Activated CD8-positive, alpha-beta memory T cell treated with anti-CD3 and anti-CD28 coated beads, Interleukin-2, amount 10 ng/mL, durations not matched to agents 7 days and 5 days (primary cell): Measurements from ENCODE around the gene GRXCR1. TPM values are rescaled to one million over a fixed set of nuclear protein-coding genes. Genes with fewer than 3 reads are reported as not detected.

ENCODE experiments used
- ATAC-seq: fragments of 150-1000 bp; cut with Tn5 transposase; one replicate; pipeline ENCODE4 v1.10.0; 2021; ENCODE audit warnings: moderate library complexity
- CTCF ChIA-PET: fragments of 350-600 bp; sonication (Branson Sonifier 250); formaldehyde crosslinking; loops from one replicate; lab custom pipeline; 2021; ENCODE audit warnings: antibody characterized with exemption; lab: Charles Lee
- DNase-seq: peaks from one replicate; pipeline ENCODE4 v3.0.0-alpha.2; 2020
- H3K27ac Mint-ChIP-seq: one replicate; pipeline ENCODE4 v1.8.0; 2021; ENCODE audit warnings: mild to moderate bottlenecking, mixed read lengths
- H3K27me3 Mint-ChIP-seq: one replicate; pipeline ENCODE4 v1.8.0; 2021; ENCODE audit warnings: mixed read lengths
- H3K36me3 Mint-ChIP-seq: one replicate; pipeline ENCODE4 v1.8.0; 2021; ENCODE audit warnings: mild to moderate bottlenecking, mixed read lengths
- H3K4me1 Mint-ChIP-seq: one replicate; pipeline ENCODE4 v1.8.0; 2021; ENCODE audit warnings: mixed read lengths
- H3K4me3 Mint-ChIP-seq: one replicate; pipeline ENCODE4 v1.8.0; 2021; ENCODE audit warnings: mild to moderate bottlenecking, moderate library complexity, mixed read lengths
- H3K9me3 Mint-ChIP-seq: one replicate; pipeline ENCODE4 v1.8.0; 2022; ENCODE audit warnings: low read depth, mixed read lengths
- total RNA-seq, 2 experiments: library from RNA; stranded (reverse); gene quantifications; one replicate each; pipeline ENCODE4 v1.2.3, GENCODE V29; 2021

The GRXCR1 gene
- total RNA-seq = not detected

DNA sequence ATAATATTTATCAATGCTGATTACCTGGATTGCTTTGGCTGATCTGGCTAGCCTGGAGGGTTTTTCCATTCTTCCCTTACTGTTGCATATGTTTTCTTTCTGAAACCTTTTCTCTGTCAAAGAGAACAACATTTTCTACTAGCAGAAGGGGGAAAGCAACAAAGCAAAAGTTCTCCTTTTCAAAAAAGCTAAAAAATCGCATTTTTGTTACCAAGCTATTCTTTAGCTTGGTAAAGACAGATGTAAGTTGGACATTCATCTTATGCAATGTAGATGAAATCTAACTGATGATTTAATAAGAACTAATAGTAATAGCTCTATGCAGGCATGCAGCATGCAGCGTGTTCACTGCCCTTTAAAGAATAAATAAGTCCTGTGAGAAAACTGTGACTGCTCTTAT lies at the start of gene GRXCR1:
Gene GRXCR1, plus strand, starts transcription at position 301 of the 400 bp plus-strand sequence. CDS start 554 bp downstream, outside the sequence.
- no peaks in the 10 kb centered on the region for H3K9me3 Mint-ChIP-seq
- no peaks in the 10 kb centered on the region for H3K4me1 Mint-ChIP-seq
- CTCF ChIA-PET = no interaction called here
- peaks cover 3% of the 10 kb centered on the region for H3K27me3 Mint-ChIP-seq
- DNase-seq = no peak
- no peak within 1 kb of the TSS for H3K4me3 Mint-ChIP-seq
- no peak within 1 kb of the TSS for H3K27ac Mint-ChIP-seq
- H3K36me3 Mint-ChIP-seq = no peaks in the 10 kb centered on the region
- no peak for ATAC-seq

DNA sequence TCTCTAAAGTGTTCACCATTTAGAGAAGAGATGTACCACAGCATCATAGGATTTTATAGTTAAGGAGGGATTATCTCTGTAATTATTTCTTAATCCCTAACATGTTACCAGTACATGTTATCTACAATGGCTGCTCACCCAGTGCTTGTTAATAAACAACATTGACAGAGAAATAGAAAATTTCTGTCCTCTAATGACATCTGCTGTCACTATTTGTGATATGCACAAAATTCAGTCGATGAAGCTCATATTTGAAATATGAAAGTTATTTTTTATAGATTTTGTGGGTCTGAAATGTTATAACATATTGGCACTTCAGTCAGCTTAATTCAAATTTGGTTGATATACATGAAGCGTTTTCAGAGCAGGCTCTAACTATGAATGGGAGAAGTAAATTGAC lies 48.8 kb upstream of the GRXCR1 start:
- H3K9me3 Mint-ChIP-seq = no peaks in the 10 kb centered on the region
- CTCF ChIA-PET = interaction anchor here (1.2 kb wide), 1 partner anchor 275 kb away, joined by 4 read pairs; no protein-coding TSS in a partner anchor
- H3K4me1 Mint-ChIP-seq = no peaks in the 10 kb centered on the region
- DNase-seq = no peak
- peaks cover 2% of the 10 kb centered on the region for H3K27me3 Mint-ChIP-seq
- no peaks in the 10 kb centered on the region for H3K36me3 Mint-ChIP-seq
- ATAC-seq = no peak
- H3K27ac Mint-ChIP-seq = no peak overlapping the region
- no peak overlapping the region for H3K4me3 Mint-ChIP-seq

DNA sequence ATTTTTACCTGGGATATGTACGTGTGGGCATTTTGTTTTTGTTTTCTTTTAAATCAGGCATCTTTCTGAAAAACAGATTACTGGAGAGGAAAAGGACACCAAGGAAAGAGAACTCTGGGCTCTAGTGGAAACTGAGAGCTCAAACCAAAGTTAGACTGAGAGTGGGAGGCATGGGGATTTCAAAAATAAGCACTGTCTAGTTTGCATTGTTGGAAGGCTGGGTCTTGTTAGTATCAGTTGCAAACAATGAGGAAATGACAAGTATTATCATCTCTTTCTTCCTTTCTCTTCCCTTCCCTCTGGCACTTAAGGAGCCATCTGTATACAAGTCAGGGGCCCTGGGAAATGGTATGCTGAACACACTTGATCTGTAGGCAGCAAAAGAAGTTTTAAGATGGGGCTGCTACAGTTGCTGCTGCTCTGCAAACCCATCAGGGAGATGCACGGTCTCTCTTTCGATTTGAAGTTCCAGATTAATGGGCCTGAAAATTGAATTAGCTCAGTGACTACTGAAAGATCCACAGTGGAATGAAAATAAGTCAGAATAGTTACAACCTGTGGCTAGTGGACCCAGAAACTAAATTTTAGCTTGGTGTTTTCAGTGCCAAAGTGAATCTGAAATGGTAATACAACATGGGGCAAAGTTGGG lies 48.0 kb upstream of the GRXCR1 start:
- peaks cover 2% of the 10 kb centered on the region for H3K27me3 Mint-ChIP-seq
- CTCF ChIA-PET = no interaction called here

DNA sequence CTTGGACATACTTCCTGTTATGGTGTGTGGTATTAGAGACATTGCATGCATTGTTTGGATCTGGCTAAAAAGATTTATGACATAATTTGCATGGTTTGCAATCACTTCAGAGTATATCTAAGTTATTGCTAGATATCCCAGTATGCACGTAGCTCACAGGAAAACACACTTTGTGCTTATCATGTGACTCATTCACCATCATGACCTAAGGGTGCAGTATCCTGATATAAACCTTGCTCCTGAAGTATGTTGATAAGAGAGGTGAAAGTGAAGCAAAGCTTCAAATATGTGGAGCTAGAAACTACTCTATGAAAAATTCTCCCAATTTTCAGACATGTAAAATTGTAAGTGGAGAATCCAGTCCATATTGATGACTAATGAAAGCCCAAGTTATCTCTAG lies 46.9 kb upstream of the GRXCR1 start:
- Mint-ChIP-seq H3K9me3 (peaks cover 3% of the 10 kb centered on the region), H3K27ac (no peak overlapping the region), H3K4me3 (no peak overlapping the region), H3K36me3 (peaks cover 2% of the 10 kb centered on the region), H3K4me1 (no peaks in the 10 kb centered on the region), H3K27me3 (peaks cover 11% of the 10 kb centered on the region)
- ATAC-seq = no peak
- no peak for DNase-seq
- CTCF ChIA-PET = interaction anchor here (0.7 kb wide), 1 partner anchor 11 kb away, joined by 3 read pairs; no protein-coding TSS in a partner anchor

More for the DNA sequence above, 48.0 kb upstream of the GRXCR1 start:
- Mint-ChIP-seq H3K9me3 (no peaks in the 10 kb centered on the region), H3K27ac (no peak overlapping the region), H3K4me3 (no peak overlapping the region), H3K36me3 (no peaks in the 10 kb centered on the region), H3K4me1 (no peaks in the 10 kb centered on the region)
- ATAC-seq (no peak), DNase-seq (no peak)

DNA sequence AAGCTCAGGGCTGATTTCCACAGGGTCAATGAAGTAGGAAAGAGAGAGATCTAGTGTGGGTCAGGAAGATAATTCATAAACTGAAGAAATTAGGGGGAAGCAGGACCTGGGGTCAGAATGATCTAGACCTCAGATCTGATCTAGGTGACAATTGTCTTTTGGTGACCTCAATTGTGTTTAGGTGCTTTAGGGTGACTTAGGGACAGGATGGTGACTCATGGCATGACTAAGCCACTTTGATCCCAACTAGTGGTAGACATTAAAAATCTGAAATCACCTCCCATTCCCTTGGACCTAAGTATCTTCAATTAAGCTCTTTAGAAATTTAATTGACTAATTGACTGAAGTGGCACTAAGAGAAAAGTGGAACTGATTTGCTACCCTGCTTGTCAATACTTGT lies 36.7 kb upstream of the GRXCR1 start:
- peaks cover 24% of the 10 kb centered on the region for H3K27me3 Mint-ChIP-seq
- no peaks in the 10 kb centered on the region for H3K36me3 Mint-ChIP-seq
- no peak for DNase-seq
- CTCF ChIA-PET = interaction anchor here (0.7 to 1.9 kb wide), 3 partner anchors 9 to 287 kb away, joined by 3 to 6 read pairs (median 3); no protein-coding TSS in a partner anchor
- no peak overlapping the region for H3K4me3 Mint-ChIP-seq
- peaks cover 7% of the 10 kb centered on the region for H3K9me3 Mint-ChIP-seq
- no peak overlapping the region for H3K27ac Mint-ChIP-seq
- ATAC-seq = no peak
- H3K4me1 Mint-ChIP-seq = peaks cover 3% of the 10 kb centered on the region

DNA sequence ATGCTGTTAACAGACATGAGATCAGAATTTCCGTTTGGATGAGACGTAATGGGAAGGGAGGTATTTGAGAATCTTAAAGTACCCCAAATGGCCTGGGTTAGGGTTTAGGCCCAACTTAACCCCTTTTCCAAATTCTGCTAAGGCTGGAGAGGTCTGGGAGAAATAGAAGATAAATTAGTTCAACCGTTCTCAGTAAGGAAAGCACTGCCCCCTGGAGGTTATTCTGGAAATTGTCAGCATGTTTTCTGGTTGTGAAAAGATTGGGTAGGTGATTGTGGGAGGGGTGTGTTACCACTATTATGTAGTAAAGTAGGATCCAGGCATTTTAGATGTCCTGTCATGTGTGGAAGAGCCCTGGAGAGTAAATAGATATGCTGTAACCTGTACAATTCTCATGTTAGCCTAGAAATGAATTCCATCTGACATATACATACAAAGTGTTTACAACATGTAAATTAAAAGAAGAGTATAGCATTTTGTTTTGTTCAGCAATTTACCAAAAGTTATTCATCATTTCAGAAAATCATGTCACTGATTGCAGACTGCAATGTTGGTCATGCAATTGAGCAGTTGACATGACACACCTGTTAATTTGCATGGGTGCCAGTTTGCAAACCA lies 26.8 kb upstream of the GRXCR1 start:
- H3K27me3 Mint-ChIP-seq = peaks cover 20% of the 10 kb centered on the region
- no peak overlapping the region for H3K4me3 Mint-ChIP-seq
- no peaks in the 10 kb centered on the region for H3K9me3 Mint-ChIP-seq
- ATAC-seq (peak; percentile 51), DNase-seq (peak; percentile 57)
- H3K27ac Mint-ChIP-seq = no peak overlapping the region
- no peaks in the 10 kb centered on the region for H3K36me3 Mint-ChIP-seq
- CTCF ChIA-PET = interaction anchor here (1.0 to 4.2 kb wide), 4 partner anchors 297 to 495 kb away, joined by 3 to 21 read pairs (median 8); no protein-coding TSS in a partner anchor
- no peaks in the 10 kb centered on the region for H3K4me1 Mint-ChIP-seq

DNA sequence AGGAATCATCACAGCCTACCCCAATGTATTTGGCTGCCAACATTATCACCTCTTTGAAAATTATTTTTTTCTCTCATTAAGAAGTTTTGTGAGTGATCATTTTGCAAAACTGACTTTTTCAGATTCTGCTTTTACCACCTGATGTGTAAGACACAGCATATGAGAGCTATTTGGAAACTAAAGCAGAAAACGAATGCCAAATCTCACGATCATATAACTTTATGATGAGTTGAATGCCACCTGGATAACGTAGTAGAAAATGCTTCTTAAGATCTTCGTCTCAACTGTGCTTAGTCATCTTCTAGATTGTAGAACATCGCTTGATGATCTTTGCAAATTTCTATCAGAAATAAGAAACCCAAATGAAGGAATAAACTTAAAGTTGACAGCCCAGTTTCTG lies 21.3 kb upstream of the GRXCR1 start:
- H3K36me3 Mint-ChIP-seq = no peaks in the 10 kb centered on the region
- ATAC-seq = no peak

DNA sequence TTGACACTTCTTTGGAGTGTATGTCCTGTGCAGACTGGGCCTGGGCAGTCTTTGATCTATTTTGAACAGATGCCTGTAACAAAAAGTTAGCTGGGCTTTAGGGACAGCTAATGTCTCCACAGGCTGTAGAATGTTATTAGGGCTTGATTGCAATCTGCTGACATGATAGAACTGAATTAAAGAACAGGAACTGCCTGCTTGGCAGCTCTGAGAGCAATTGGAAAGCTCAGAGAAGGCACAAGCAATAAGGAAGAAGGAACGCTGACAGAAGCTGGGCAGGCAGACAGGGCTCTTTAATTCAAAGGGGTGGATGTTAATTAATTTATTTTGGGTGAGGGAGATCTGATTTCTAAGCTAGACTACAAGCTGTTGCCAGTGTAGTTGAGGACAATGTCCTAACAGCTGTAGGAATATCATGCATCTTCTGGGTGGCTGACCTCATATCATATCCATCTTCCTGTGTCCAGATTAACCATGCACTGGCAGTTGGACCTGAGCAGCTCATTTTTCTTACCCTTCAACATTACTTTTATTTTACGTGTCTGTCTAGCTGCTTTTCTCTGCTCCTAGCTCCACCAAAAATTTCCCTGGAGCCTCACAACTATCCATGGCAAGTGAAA lies 20.7 kb upstream of the GRXCR1 start:
- H3K9me3 Mint-ChIP-seq = no peaks in the 10 kb centered on the region
- no peak for ATAC-seq
- H3K27me3 Mint-ChIP-seq = peaks cover 40% of the 10 kb centered on the region
- CTCF ChIA-PET = no interaction called here
- DNase-seq = no peak
- no peaks in the 10 kb centered on the region for H3K4me1 Mint-ChIP-seq
- no peak overlapping the region for H3K27ac Mint-ChIP-seq
- no peak overlapping the region for H3K4me3 Mint-ChIP-seq
- H3K36me3 Mint-ChIP-seq = no peaks in the 10 kb centered on the region

More for the DNA sequence above, 21.3 kb upstream of the GRXCR1 start:
- Mint-ChIP-seq H3K4me1 (no peaks in the 10 kb centered on the region), H3K9me3 (no peaks in the 10 kb centered on the region), H3K4me3 (no peak overlapping the region), H3K27ac (no peak overlapping the region), H3K27me3 (peaks cover 39% of the 10 kb centered on the region)
- DNase-seq = no peak
- CTCF ChIA-PET = no interaction called here

DNA sequence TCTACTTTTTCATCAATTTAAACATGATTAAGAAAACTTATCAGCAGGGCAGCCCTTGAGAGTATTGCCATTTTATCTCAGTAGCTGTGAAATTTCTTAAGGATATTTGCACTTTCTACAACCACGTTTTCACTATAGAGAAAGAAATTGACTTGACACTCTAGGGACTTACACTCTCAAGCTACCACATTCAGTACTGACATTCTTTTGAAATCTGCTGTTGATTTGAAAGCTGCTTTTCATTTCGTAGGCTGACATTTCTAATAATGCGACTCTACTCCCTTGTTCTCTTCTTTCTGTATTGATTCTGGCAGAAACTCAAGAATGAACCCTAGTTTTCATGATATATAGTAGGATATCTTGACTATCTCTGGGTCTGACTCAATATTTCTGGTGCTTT lies 13.7 kb upstream of the GRXCR1 start:
- Mint-ChIP-seq H3K4me3 (no peak overlapping the region), H3K27me3 (peaks cover 41% of the 10 kb centered on the region), H3K9me3 (no peaks in the 10 kb centered on the region), H3K36me3 (no peaks in the 10 kb centered on the region), H3K27ac (no peak overlapping the region), H3K4me1 (no peaks in the 10 kb centered on the region)
- CTCF ChIA-PET = no interaction called here
- ATAC-seq (no peak), DNase-seq (no peak)

DNA sequence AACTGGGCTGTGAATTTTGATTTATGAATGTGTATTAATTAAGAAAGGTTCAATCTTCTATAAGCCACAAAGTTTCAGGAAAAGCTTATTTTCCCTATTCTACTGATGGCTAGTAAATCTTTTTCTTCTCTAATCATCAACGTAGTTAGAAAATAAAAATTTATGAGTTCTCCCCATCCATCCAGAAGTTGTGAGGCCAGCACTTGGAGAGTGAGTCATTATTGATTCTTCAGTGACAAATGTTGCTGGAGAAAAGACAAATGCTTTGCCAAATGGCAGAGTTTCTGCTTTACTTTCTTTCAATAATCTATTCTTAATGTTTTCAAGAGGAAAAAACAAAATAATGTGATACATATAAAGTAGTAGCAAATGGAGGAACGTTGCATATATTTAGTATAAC lies 11.3 kb upstream of the GRXCR1 start:
- Mint-ChIP-seq H3K4me3 (no peak overlapping the region), H3K4me1 (no peaks in the 10 kb centered on the region), H3K9me3 (no peaks in the 10 kb centered on the region), H3K36me3 (no peaks in the 10 kb centered on the region), H3K27me3 (peaks cover 35% of the 10 kb centered on the region), H3K27ac (no peak overlapping the region)
- no peak for ATAC-seq
- CTCF ChIA-PET = no interaction called here
- DNase-seq = no peak

DNA sequence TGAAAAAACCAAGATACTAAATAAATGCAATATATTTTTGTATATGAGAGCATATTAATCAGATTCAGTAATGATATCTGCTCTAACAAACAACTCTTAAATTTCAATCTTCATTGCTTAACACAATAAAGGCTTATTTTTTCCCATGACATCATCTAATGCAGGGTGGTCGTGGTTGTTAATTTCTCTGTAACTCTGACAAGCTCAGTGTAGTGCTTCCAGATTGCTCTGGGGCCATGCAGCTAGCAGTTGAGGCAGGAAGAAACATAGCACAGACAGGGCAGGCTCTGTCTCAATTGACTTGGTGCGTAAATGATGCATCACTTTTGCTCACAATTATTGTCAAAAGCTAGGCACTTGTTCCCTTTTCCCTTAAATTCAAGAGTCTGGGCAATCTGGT lies 869 bp upstream of the GRXCR1 start:
- Mint-ChIP-seq H3K27me3 (peaks cover 3% of the 10 kb centered on the region), H3K27ac (no peak overlapping the region), H3K4me1 (no peaks in the 10 kb centered on the region), H3K4me3 (no peak overlapping the region), H3K9me3 (no peaks in the 10 kb centered on the region), H3K36me3 (no peaks in the 10 kb centered on the region)
- CTCF ChIA-PET = no interaction called here
- DNase-seq (no peak), ATAC-seq (no peak)

DNA sequence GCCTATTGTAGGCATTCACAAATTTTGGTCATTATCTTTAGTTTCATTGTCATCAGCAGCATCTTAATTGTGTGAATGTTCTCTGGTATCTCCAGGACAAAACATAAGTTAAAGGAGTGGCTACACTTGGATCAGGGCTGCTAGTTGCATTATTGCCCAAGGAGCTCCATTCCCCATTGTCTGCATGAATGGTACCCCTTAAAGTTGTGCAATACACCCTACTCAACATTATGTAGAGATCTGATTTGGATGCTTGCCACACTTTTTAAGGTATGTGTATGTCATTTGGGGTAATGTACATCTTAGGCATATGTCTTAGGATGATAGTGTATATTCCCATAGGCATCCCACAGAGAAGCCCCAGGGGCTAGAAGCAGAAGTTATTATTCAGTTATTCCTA lies 2.9 kb downstream of the GRXCR1 start:
- Mint-ChIP-seq H3K27ac (no peak overlapping the region), H3K27me3 (peaks cover 3% of the 10 kb centered on the region), H3K4me1 (no peaks in the 10 kb centered on the region), H3K36me3 (no peaks in the 10 kb centered on the region), H3K4me3 (no peak overlapping the region), H3K9me3 (no peaks in the 10 kb centered on the region)
- no peak for ATAC-seq
- CTCF ChIA-PET = no interaction called here
- no peak for DNase-seq

DNA sequence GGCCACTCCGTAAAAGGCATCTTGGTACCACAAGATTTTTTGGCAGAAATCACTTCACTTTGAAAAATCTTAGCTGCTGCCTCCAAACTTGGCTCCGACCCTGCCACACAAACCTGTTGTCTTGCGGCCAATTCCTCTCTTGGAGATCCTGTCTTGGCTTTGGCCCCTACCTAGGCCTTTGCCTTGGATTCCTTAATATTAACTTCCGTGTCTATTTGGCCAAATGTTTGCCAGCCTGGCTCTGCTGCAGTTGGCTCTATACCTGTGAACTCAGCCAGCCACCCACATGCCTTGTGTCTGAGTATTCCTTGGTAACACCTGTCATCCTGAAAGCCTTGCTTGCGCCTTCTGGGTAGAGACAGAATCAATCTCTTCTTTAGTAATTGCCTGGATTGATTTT lies 12.5 kb downstream of the GRXCR1 start:
- Mint-ChIP-seq H3K9me3 (no peaks in the 10 kb centered on the region), H3K36me3 (no peaks in the 10 kb centered on the region), H3K4me3 (no peak overlapping the region), H3K27me3 (no peaks in the 10 kb centered on the region), H3K27ac (no peak overlapping the region), H3K4me1 (no peaks in the 10 kb centered on the region)
- ATAC-seq (no peak), DNase-seq (no peak)
- CTCF ChIA-PET = no interaction called here

DNA sequence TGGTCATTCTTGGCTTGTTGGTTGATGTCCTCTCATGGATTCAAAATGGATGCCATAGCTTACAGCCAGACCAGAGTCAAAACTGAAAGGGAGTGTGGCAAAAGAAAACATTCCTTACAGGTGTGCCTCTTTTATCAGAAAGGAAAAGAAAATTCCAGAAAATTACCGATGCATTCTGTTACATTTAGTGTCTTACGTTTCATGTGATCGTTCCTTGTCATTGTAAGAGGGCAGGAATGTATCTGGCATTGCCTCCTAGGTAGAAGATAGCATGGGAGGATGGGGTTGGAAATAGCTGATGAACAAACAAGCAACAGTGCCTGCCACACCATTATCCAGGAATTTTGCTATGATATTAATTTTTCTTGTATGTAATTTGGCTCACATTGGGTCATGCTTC lies 13.1 kb downstream of the GRXCR1 start:
- Mint-ChIP-seq H3K27ac (no peak overlapping the region), H3K9me3 (no peaks in the 10 kb centered on the region), H3K36me3 (no peaks in the 10 kb centered on the region), H3K27me3 (no peaks in the 10 kb centered on the region), H3K4me1 (no peaks in the 10 kb centered on the region), H3K4me3 (no peak overlapping the region)
- DNase-seq (no peak), ATAC-seq (no peak)
- CTCF ChIA-PET = no interaction called here
